OCI-M2 (cell line): ENCODE results near the gene MED8.
A peak's percentile ranks its signal among the peaks of the same experiment; 100 is the strongest.

Experiments
- DNase-seq: peaks from one replicate; lab custom pipeline; 2025; ENCODE audit not compliant: unreplicated experiment; lab: John Stamatoyannopoulos, UW

Gene MED8

DNA sequence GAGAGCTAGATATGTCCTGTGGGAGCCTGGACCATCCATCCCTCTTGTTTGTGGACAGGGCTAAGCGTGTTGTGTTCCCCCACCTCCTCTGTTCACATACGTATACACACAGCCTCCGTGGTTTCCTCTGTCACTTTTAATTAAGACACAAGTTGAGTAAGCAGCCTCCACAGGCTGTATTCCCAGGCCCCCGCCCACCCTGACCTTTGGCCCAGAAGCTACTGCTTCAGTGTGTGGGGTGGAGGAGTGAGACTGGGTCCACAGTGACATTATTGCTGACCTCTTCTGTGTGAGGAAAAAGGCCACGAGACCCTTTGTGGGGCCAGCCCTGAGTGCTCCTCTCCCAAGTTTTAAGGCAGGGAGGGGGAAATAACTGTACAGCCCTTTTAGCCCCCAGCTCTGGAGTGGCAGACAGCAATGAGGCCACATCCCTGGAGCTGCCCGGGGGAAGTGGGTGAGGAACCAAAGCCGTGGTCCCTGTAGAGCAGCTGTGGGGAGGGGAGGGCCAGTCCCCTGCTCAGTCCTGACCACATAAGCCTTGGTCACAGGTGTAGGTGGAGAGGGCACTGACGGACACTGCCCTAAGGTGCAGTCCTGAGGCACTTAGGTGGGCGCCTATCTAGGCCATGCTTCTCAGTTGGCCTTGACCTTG, 26.2 kb downstream of the MED8 start:
- no peak for DNase-seq

DNA sequence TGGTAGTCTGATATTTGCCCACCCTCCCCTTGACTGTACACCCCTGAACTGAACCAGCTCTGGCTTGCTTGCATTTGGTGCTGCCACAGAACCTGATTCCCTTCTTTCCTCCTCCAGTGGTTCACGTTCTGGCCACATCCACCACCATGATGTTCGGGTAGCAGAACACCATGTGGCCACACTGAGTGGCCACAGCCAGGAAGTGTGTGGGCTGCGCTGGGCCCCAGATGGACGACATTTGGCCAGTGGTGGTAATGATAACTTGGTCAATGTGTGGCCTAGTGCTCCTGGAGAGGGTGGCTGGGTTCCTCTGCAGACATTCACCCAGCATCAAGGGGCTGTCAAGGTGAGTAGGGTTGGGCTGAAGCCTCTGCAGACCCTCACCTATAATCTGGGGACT, 29.0 kb downstream of the MED8 start:
- no peak for DNase-seq

DNA sequence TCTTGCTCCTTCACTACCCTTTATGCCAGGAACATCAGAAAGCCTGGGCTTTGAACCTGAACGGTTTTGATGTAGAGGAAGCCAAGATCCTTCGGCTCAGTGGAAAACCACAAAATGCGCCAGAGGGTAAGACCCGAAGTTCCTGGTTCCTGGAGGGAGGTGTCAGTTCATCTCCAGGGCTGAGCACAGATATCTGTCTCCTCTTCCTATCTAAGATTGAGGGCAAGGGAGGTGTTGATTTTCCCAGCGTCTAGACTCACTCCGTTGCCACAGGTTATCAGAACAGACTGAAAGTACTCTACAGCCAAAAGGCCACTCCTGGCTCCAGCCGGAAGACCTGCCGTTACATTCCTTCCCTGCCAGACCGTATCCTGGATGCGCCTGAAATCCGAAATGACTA, 29.9 kb downstream of the MED8 start:
- no peak for DNase-seq

DNA sequence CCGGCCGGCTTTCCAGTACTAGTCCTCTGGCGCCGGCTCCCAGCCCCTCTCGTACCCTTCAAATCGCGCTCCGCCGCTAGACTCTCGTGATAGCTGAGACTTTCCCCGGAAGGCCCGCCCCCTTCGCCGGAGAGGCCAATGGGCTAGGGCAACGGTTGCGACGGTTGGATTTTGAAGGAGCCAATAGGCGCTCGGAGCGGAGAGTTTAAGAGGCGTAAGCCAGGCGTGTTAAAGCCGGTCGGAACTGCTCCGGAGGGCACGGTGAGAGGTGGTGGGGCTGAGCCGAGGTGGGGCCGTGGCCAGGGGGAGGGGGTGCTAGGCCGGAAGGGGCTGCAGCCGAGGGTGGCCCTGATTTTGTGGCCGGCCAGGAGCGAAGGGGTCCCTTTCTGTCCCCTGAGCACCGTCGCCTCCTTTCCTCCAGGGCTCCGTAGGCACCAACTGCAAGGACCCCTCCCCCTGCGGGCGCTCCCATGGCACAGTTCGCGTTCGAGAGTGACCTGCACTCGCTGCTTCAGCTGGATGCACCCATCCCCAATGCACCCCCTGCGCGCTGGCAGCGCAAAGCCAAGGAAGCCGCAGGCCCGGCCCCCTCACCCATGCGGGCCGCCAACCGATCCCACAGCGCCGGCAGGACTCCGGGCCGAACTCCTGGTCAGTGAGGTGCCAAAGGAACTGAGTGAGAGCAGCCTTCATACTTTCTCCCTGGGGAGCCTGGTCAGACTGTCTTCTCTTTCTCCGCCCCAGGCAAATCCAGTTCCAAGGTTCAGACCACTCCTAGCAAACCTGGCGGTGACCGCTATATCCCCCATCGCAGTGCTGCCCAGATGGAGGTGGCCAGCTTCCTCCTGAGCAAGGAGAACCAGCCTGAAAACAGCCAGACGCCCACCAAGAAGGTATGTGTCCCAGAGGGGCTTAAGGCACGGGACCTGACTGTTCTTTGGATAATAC, 30.6 kb downstream of the MED8 start, which contains the start of gene CDC20:
Gene CDC20, plus strand, starts transcription at position 236 of the 948 bp plus-strand sequence. Its CDS starts 235 bp downstream, at position 471.
- DNase-seq = peak; percentile 70

DNA sequence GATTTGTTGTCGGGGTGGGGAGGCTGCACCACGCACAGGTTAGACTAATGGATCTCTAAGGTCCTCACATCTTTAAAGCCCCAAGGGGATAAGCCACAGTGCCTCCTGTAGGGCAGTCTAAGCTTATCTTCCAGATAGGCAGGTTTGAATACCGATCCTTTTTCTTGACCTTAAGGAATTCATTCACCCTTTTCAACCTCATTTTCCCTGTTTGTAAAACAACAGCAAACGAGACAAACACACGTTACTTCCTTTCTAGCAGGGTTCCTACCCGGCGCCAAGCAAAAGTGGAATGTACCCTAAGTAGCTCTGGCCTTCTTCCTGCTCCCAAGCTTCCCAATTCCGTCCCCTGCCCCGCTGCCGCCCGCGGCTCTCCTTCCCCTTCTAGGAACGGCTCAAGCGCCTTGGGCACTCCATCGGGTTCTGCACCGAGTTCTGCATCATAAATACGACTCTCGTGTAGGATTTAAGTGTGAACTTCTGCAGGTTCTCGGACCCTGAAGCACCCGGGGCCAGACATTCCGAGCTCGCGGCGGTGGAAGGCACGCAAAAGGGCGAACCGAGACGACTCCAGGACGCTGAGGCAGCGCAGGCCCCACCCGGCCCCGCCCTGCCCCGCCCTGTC, 31.4 kb downstream of the MED8 start:
- no peak for DNase-seq

DNA sequence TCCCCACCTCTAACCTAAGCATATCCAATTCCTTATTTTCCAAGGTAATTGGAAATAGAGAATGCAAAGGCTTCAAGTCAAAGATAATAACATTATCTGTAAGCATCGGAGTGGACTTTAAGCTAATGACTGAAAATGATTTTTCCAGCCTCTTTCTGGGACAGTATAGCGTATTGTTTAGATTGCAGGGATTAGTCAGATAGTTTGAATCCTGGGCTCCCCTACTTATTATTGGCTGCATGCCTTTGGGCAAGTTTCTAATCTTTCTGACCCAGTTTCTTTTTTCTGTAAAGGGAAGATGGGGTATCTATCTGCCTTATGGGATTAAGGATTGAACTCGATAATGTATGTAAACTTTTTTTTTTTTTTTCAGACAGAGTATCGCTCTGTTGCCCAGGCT, 32.3 kb downstream of the MED8 start:
- no peak for DNase-seq

DNA sequence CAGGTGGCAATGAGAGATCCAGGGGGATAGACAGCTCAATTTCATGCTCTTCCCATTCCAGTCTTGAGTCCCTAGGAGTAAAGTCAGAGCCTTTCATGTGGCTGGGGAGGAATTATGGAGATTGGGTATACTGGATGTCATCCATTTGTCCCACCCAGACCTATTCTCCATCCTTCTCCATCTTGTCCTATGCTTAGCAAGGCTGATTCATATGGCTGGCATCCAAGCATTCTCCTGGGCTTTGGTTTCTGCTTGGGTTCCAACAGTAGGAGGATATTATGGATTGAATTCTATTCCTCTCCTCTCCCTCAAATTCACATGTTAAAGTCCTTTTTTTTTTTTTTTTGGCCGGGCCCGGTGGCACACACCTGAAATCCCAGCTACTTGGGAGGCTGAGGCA, 34.7 kb downstream of the MED8 start:
- no peak for DNase-seq

DNA sequence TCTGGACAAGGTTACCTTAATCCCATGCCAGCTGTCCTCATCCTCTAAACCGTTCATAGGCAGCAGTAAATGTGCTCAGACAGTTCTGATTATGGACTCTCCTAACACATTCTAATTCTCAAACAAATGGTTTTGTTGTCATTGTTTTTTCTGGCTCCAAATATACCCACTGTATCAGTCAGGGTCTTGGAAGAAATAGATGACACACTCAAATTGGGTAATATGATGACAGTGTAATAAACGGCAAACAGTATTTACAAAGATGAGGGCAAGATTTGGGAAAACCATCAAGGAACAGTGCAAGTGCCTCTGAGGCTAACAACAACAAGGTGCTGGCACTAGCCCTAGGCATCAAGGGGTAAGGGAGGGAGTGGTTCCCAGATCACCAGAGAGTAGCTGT, 35.1 kb downstream of the MED8 start:
- DNase-seq = no peak

DNA sequence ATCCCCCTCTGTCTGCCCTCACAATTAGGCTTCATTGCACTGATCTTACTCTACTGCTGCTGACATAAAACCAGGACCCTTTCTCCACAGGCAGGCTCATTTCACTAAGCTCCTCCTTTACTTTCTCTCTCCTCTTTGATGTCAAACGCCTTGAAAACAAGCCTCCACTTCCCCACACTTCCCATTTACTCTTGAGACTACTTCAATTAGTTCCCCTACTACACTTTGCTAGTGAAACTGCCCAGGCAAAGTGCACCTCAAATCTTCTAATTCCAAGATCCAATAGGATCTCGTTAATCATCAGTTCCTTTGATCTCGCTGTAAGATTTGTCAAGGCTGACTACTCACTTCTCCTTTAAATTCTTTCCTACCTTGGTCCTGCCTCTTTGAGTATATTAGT, 36.7 kb downstream of the MED8 start:
- DNase-seq = no peak

DNA sequence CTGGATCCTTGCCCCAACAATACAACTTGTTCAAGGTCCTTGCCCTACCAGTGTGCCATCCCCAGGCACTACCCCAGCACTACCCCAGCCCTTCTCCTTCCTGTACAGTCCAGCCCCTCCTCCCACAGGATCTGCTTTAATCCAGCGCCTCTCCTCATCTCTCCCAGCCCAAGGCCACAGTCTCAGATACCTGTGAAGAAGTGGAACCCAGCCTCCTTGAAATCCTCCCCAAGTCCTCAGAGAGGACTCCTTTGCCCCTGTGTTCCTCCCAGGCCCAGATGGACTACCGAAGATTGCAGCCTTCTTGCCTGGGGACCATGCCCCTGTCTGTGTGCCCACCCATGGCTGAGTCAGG, 37.3 kb downstream of the MED8 start:
- DNase-seq = no peak

DNA sequence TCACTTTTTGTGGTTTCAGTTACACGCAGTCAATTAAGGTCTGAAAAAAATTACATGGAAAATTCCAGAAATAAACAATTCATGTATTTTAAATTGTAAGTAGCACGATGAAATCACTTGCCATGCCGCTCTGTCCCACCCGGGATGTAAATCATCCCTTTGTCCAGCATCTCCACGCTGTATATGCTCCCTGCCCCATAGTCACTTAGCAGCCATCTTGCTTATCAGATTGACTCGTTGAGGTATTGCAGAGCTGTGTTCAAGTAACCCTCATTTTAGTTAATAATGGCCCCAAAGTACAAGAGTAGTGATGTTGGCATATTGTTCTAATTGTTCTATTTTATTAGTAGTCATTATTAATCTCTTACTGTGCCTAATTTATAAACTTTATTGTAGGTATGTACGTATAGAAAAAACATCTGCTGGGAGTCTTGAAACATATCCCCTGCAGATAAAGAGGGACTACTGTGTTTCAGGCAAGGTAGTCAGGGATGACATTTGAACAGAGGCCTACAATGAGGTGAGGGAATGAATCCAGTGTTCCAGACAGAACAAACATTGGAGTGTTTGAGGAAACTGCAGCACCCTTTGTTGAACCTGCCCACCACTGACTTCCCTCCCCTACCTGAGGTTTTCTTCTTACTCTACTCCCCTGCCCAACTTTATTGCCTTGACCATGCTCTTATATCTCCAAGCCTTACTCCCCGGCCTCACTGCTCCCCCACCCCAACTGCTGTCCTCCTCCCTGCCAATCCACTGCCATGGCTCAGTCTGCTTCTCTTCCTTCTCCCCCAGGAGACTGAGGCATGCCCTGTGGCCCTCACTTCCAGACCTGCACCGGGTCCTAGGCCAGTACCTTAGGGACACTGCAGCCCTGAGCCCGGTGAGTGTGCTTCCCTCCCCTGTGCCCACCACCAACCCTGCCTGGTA, 37.9 kb downstream of the MED8 start:
- no peak for DNase-seq

DNA sequence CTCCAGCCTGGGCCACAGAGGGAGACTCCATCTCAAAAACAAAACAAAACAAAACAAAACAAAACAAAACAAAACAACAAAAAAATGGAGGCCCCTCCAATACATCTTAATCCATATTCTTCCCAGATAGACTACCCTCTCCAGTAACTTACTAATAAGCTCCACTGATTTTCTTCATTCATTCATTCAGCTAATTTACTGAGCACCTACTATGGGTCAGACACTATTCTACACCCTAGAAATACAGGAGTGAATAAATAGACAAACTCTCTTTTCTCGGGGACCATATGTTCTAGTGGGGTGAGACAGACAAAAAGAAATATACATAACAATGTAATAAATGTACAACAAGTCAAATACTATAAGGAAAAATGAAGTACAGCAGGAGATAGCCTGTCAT, 38.6 kb downstream of the MED8 start:
- DNase-seq = no peak

DNA sequence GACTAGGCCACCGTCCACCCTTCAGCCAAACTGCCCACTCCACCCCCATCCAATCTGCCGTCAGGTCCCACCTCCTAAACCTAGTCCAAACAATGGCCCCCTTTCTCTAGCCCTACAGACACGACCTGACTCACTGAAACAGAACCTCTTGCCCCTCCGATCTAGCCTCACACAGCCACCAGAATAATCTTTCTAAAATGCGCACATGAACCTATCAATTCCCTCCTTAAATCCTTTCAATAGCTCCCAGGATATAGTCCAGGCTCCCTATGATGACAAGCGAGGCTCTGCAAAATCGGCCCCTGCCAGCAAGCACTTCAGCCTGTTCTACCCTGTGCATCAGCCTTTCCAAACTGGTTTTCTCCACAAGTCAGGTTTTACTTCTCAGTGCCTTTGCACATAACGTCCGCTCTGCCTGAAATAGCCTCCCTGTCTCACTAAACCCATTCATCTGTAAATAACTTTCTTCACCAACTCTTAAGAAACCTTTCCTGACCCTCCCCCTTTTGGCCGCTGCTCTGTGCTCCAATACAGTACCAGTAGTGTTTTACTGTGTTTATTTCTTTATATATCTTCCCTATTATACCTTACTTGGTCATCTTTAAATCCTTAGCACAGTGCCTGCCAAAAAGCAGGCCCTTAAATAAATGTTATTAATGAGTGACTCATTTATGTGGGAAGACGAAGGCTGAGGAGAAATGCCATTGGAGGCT, 39.9 kb downstream of the MED8 start:
- DNase-seq = no peak

DNA sequence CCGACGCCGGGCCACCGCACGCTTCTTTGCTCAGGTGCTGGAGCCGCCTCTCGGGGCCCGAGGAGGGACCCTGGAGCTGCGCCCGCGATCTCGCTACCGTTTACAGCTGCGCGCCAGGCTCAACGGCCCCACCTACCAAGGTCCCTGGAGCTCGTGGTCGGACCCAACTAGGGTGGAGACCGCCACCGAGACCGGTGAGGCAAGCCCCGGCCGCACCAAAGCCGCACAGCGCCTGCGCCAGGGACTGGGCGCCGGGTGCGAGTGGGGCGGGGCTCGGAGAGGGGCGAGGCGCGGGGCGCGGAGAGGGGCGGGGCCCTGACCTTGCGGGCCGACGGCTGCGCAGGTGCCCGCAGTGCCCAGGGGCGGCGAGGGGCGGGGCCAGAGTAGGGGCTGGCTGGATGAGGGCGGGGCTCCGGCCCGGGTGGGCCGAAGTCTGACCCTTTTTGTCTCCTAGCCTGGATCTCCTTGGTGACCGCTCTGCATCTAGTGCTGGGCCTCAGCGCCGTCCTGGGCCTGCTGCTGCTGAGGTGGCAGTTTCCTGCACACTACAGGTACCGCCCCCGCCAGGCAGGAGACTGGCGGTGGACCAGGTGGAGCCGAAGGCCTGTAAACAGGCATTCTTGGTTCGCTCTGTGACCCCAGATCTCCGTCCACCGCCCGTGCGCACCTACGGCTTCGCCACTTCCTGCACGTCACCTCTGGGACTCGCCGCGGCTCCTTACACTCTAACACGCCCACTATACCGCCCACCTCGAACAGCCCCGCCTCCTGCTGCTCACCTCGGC, 40.6 kb downstream of the MED8 start:
- DNase-seq = no peak

DNA sequence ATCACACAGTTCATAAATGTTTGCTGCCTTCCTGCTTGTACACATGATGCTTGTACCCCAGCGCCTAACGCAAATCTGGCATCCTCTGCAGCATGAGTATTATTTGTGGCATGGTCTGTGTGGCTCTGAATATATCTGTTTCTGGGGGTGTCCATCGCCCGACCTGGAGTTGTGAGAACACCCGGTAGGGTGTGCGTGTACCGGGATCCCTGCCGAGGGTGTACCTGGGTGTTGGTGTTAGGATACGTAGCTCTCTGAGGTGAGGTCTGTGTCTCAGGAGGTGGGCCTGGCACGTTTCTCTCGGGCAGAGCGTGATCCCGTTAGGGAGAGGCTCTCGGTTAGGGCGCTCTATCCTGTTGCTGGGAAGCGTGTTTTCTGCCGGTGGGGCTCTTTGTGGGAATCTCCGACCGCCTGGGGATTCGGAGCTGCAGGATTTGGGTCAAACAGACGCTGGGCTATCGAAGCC, 41.2 kb downstream of the MED8 start:
- DNase-seq = no peak

DNA sequence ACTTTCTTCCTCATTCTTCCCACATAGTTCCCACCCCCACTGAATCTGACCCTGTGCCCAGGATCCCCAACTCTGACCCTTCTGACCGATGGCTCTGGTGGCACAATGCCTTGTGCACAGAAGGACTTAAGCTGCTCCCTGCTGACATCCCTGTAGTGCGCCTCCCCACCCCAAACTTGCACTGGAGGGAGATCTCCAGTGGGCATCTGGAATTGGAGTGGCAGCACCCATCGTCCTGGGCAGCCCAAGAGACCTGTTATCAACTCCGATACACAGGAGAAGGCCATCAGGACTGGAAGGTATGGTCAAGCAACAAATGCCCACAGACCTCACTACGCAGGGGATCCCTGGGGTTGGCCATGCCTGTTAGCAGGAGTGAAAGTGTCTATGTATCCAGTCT, 43.0 kb downstream of the MED8 start:
- DNase-seq = no peak

DNA sequence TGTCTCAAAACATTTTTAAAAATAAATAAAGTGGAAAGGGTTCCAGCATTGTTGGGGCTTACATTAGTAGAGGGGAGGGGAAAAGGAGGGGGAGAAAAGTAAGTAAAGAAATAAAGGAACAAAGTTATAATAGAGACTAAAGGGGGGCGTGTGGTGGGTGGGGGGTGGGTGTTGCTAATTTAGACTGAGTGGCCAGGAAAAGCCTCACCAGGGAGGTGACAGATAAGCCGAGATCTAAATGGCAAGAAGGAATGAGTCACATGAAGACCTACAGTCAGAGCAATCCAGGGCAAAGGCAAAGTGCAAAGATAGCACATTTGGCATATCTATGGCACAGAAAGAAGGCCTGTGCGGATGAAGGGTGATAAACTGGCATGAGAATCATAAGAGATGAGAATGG, 44.5 kb downstream of the MED8 start:
- no peak for DNase-seq

DNA sequence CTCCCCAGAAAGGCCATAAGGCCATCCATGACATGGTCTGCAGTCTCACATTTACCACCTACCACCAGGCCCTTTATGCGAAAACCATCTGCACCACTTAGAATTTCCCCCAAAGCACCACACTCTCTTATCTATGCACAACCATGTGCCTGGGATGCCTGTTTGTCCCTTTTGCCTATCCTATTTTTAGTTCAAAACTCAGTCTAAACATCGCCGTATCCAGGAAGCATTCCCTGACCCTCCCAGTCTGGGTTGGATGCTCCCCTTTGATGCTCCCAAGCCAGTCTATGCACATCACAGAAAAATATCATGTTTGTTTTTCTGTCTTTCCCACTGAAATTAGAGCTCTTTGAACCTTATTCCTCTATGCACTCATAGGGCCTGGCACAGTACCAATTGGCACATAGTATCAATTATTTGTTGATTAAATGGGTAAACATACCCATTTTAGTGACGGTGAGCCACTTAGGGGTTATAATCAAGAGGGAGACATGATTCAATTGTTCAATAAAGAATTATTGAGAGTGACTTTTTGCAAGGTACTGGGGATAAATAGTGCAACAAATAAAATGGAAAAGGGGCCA, 45.2 kb downstream of the MED8 start:
- DNase-seq = no peak

DNA sequence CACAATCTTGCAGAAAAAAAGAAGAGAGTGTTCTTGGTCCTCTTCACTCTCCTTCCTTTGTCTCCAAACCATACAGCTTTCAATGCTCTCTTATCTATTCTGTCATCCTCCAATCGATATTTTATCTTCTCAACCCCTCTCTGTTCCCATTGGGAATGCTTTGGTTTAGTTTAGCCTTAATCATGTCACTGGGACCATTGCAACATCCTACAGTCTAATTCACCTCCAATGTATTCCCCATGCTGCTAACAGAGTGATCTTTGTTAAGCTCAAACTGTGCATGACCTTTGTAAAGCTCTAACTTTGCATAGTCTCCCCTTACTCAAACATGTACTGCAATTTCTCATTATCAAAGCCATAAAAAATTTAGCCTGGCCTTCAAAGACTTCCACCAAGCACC, 49.0 kb downstream of the MED8 start:
- DNase-seq = no peak
